HG03565 (cell line): Measurements from ENCODE around the gene TLCD5.

ENCODE experiments used
- ATAC-seq: cut with Tn5 transposase; IDR thresholded peaks from one replicate; pipeline ENCODE4 v1.9.1; 2021; ENCODE audit warnings: mild to moderate bottlenecking, moderate library complexity; ENCODE audit not compliant: unreplicated experiment

The TLCD5 gene

DNA sequence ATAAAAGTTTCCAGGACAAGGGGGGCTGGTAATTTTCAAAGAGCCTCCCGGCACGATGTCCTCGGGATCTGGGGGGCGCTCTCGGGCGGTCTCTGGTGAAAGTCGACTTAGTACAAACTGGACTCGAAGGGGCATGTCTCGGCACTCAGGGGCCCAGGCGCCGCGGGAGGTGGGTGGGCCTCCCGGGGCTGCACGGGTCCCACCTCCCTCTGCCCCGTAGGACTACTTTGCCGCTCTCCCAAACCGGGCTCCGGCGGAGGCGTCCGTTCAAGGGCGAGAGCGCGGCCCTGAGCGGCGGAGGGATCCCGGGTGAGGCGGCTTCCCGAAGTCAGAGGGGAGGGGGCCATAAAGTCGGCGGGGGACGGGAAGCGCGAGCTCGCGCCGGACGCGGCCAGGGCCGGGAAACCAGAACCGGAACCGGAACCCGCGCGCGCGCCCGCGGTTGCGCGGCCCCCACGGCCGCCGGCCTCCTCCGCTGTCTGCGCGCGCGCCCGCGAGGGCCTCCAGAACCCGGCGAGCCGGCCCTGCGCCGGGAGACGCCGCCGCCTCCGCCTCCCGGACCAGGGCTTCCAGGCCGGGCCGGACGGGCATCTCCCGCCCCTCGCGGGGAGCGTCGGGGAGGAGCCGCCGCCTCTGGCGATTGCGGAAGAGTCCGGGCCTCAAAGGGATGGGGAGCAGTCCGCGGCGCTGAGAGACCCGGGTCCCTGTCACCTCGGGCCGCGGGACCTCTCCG lies 11.0 kb downstream of the TLCD5 start, which contains the start of gene ARHGEF12:
Gene ARHGEF12 (plus strand): TSS at position 506 of the 733 bp plus-strand sequence. CDS start 831 bp downstream, outside the sequence.
- ATAC-seq: peak; percentile 37

DNA sequence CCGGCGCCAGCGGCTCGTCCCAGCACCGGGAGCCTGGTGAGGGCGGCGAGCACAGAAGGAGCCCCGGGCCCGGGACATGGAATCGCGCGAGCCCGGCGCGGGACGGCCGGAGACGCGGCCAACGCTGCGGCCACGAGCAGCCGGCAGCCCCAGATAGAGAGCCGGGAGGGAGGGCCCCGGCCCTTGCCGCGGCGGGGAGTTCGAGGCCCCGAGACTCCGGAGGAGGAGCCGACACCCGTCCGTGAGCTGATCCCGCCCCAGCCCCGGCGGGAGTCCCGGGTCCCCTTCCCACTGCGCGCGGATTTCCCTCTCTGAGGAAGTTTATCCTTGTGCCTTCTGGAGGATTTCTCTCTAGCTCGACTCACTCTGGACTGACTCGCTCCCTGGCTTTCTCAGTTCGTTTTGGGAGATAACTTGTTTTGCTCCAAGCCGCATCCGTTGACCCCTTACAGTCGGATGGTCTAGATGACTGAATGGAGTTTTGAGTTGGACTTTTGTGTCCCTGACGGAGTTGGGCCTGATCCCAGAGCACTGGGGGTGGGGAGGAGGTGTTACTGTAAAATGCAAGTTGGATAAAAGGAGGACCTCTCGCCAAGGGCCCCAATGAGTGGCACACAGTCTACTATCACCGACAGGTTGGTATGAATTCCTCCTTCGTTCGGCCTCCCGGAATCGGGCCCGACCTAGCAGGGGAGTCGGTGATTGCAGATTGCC lies 11.7 kb downstream of the TLCD5 start:
- ATAC-seq: peak; percentile 24

DNA sequence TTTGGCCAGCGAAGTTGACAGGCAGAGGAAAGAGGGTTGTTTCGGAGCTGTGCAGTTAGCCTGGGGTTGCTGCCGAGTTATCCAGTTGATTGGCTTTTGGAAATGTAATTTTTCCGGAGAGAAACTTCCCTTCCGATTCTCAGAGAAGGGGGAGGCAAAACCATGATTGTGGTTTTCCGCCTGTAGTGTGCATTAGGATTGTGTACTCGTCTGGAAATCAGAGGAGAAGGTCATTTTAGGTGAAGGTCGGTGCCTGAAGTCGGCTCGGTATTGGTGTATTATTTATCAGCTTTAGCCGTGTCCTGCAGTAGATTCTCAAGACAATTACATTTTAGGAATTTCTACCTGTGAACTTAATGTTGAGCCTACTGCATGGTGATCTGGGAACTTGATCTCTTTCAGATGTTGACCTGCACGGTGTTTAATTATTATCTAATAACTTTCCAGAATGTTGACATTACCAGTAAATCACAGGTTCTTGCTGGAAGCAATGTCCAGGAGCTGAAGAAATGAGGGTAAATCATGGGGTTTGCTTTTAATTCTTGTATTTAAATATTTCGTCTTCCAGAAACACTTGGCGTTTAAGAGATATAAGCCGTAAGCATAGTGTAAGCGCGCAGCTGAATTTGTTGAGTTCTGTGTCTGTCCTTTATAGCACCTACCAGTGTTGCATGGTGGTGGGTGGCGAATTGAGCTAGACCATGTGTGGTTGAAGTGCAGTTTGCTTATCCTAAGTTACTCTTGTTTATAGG lies 12.4 kb downstream of the TLCD5 start:
- ATAC-seq: no peak

DNA sequence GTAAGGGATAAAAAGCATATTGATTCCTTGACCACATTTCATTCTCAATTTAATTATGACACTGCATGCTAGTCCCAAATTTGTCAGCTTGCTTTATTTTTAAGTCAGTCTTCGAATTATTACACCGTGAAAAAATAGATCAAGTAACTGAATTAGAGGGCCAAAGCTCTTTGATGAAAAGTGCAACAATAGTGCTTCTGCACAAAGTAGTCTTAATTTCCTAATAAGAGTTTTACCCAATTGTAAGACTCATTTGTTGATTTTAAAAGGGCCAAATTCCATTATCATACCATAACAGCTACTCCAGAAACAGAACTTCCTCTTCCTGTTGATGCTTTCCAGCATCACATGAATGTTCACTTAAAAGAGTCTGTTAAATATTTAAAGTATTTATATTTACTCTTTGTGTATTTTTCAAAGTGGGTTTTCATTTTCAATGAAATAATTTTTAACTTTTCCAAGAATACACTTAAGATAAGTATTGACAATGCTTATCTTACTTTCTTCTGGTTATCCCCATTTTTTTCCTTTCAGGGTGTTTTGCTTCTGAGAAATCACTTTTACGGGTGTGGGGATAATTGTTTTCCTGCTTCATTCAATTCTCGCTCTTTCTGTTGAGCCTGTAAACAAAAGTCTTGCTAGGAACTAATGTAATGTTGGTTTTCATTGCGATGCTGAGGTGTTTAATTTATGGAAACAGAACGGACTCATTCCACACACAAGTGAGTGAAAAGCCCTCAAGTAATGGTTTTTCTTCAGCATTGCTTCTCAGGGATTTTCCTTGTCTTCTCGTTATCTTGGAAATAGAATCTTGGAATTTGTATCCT lies 13.2 kb downstream of the TLCD5 start:
- no peak for ATAC-seq

DNA sequence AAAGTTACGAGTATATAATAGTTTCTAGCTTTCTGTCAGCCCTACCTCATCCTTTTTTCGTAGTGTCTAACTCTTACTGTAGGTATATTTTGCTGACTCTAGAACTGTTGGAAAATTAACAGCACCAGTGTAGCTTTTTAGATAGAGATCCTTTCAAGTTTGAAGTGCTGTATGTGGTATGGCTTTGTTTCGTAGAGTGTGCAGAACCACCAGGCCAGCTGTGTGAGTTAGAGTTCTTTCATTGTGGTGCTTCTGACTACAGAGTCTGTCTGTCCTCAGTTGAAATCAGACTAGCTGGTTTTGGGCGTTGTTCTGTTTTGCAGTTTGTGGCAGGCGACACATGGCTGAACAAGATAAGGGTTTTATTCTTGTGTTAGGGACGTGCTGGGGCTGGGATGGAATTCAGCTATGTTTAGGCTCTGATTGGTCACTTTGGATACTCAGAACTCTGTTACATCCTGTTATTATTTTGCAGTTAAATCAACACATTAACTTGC lies 14.3 kb downstream of the TLCD5 start:
- no peak for ATAC-seq

DNA sequence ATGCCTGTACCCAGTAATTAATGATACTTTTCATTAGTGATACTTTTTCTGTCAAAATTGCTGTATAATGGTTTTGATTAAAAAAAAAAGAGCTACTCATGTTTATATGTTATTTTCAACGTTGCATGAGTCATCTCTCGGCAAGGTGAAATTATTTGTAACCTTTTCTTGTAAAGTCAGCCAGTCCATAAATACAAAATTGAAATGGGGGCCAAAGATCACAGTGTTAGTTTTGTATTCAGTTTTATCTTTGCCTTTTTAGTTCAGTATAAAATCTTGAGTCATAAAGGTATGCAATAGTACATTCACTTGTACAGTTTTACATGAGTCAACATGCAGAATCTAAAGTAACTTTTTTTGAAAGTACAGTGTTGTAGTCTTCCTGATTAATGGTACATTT lies 15.4 kb downstream of the TLCD5 start:
- no peak for ATAC-seq

DNA sequence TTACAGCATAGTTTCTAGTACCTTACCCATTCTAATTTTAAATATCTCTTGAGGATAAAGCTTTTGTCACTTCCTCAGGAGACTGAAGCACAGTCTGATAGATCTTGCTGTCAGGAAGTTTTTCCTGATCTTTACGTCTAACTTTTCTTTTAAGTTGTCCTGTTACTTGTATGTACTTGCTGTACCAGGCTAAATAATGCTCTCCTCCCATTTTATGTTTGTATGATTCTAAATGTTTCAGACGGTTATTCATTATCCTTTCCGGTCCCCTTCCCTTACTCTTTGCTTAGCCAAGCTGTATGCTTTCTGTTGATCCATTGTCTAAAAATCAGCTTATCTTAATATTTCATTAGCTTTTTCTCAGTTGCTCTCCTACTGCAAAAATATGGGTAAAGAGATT lies 17.1 kb downstream of the TLCD5 start:
- ATAC-seq: no peak

DNA sequence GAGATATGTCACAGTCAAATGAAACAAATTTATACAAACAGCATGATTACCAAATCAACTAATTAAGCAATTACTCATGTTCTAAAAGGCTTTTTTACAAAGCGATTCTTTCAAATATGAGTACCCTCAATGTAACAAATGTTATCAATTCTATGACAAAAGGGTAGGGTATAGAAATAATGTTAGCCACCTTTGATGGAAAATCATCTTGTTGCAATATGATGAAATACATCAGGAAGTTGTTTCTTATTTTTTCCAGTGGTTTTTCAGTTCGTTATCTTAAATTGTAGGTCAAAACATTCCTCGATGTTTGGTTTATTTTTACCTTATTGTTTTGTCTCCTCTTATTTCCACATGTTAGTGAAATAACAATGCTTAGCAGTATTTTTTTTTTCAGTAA lies 17.6 kb downstream of the TLCD5 start:
- no peak for ATAC-seq

DNA sequence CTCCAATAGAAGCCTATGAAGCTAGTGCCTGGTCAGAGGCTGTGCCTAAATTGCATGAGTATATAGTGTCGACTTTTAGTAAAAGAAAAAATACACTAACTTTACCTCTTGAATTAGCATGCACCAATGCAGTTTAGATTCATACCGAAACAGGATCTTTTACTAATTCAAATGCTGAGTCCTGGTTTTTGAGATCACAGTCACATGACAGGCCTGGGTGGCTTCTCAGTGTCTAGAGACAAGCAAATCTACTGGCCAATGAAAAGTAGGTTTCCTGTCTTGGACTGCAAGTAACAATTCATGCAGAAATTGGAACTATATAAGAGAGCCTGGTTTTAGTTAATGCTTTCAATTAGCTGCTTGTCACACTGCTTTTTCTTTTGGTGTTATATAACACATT lies 18.3 kb downstream of the TLCD5 start:
- peak; percentile 39 for ATAC-seq

DNA sequence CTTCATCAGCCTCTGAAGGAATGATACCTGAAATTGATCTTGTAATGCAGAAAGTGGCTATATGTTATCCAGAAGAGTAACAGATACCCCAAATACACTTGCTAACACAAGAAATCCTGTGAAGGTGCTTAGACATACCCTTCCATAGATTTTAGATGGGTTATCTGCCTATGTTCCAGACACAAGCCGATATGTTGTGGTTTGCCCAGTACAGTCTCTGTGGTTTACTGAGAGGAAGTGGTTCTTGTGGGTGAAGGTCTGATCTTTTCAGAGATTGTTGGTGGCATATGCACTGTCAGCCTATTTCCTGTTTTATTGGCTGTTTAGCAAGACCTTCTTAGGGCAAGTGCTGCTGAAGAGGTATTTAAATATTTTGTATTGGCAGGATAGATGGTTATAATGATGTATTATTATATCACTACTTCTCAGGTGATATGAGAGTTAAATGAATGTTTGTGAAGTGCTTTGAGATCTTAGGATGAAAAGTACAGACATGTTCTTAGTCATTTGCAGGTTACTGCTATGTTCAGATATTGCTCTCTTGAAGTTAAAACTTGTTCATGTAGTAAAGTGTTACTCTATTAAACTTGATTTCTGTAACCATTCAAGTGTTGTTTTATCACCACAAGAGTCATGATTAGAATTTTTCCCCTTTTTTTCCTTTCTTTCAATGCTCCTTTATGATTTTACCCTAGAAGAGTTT lies 19.4 kb downstream of the TLCD5 start:
- ATAC-seq: peak; percentile 66

DNA sequence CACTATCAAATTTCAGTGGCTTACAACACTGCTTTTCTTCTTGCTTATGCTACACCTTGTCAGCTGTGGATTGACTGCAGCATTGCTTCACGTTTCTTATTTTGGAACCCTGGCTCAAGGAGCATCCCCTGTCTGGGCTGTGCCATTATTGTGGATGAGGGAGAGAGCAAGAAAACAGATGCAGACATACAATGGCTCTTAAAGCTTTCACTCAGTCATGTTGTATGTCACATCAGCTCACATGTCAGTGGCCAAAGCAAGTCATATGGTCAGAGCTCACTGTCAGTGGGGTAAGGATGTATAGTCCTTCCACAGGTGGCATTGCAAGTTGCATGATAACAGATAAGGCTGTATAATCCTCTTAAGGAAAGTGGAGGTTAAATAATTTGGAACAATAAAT lies 21.1 kb downstream of the TLCD5 start:
- ATAC-seq: no peak

DNA sequence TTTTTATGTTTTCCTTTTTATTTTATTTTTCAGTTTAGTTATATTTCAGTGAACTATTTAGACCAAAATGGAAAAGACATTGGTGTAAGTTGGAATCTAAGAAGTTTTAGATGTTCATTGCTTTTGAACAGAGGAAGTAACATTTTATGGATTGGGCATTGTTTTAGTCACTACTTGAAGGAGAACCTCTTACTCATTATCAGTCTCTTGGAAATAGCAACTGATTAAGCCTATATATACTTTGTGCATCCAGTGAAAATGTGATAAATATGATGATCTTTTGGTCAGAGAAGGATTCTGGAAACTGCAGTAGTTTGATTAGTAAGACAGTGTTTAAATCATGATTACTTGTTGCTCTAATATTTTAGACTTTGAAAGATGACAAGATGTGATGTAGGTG lies 25.5 kb downstream of the TLCD5 start:
- no peak for ATAC-seq

DNA sequence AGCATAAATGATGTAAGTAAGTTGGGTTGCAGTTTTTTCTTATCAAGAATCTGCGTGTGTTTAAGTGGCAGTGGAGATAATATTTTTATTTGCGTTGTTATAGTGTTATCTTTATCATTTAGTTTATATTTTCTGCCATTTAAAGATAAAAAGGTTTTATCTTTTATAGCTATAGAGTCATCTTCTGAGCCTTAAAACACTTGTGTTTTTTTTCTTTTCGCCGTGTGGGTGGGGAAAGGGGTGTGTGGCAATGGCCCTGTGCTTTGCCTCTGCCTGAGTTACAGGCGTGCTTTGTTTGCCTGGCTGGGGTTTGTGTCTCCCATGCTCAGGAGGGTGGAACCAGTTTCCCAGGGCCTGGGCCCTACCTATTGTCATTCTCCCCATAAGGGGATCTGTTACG lies 27.3 kb downstream of the TLCD5 start:
- ATAC-seq: no peak

DNA sequence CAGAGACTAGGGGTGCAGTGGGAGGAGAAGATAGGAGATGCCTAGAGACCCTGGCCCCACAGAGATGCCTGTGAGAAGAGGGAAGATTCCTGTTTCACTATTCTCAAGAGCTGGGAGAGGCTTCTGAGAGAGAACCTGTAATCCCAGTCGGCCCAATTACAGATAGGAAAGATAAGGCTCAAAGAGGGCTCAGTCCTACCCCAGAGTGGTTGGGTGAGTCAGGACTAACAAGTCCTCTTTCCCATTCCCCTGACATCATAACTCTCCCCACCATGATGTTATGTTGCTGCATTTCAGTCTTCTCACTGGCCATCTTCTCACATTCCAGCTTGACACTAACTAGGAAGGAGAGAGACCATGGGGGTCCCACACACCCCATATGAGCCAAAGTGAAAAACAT lies 29.0 kb downstream of the TLCD5 start:
- no peak for ATAC-seq

DNA sequence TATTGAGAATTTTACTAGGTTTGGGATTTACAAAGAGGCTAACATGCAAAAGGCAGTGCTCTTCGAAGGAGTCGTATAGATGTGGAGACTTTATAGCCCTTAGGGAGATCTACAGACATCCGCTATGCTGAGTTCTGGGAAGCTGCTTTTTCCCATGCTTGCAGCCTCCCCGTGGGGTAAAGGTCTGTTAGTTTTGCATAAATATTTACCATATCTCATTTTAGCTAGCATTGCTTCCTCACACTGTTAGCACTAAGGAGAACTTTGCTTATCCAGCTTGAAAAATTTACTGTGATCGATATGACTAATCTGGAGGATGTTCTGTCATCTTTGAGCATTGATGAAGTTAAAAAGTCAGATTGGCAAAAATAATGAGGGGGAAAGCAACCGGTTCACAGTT lies 29.7 kb downstream of the TLCD5 start:
- no peak for ATAC-seq

DNA sequence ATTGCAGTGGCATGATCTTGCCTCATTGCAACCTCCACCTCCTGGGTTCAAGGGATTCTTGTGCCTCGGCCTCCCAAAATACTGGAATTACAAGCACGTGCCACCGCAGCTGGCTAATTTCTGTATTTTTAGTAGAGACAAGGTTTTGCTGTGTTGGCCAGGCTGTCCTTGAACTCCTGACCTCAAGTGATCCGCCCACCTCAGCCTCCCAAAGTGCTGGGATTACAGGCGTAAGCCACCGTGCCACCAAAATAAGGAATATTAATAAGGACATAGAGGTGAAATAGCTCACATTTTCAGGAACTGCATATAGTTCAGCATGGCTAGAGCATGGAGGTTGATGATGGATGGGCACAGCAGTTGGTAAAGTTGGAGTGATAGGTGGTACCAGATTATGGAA lies 32.5 kb downstream of the TLCD5 start:
- ATAC-seq: no peak

DNA sequence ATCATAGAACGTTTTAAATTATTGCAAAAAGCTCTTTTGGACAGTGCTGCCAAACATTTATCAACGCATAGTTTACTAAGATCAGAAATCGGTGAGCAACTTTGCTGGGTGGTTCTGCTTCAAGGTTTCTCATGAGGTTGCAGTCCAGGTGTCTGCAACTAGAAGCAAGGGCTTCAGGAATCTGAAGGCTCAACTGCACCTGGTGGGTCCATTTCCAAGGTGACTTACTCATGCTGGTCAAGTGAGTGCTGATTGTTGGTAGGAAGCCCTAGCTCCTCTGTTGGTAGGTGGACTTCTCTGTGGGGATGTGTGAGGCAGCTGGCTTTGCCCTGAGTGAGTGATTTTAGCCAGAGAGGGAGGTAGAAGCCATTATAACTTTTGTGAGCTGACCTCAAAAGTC lies 33.6 kb downstream of the TLCD5 start:
- ATAC-seq: no peak

DNA sequence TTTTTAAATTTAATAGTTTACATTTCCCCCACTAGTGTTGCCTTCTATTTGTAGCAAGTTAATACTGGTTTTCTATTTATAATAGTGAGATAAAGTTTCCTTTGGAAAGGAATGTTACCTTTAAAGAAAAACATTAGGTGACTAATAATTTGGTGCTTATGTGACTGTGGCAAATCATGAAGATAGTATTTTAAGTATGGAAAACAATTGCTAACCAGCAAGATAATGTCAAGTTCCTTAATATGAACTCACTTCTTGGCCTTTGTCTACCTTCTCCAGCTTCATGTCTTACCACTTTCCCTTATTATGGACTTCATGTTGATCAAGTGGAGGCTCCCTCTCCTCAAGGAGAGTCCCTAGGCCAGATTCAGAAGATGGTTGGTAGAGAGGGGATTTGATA lies 38.3 kb downstream of the TLCD5 start:
- no peak for ATAC-seq

DNA sequence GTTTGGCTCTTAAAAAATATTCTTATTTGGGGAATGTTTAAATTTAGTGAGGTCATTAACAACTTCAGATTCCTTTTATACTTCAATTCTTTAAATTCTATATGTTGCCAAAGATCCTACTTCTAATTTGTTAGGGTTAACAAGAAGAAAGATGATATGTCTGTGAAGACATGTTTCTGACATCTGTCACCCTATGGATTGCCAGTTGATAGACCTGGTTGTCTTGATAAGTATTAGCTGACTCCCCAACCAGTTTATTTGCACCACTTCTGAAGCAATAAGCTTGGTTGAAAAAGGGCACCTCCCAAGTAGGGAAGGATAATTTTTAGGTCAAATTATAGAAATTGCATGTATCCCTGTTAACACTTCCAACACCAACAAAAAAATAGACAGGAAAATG lies 40.4 kb downstream of the TLCD5 start:
- ATAC-seq: no peak

DNA sequence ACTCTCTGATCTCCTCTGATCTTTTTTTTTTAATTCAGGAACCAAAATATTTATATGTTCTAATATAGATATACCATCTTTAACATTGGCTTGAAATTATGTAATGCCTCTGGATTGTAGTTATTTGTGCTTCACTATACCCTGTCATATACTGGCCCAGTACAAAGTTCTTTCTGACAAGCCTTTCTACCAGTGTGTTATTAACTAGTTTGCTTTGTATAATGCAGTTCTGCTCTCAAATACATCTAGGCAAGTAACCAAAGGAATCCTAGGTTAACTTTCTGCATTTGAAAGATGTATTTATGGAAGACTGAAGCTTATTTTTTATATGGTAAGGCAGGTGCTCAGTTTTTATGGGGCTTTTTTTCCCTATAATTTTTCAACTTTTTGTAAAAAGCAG lies 47.2 kb downstream of the TLCD5 start:
- ATAC-seq: no peak
